NCI-H345 treated with DMSO at 0.1 percent for 48 hours (cell line): Measurements from ENCODE around the gene HOXC11.

Experiments
- DNase-seq: peaks from one replicate; lab custom pipeline; 2025; ENCODE audit not compliant: unreplicated experiment; lab: John Stamatoyannopoulos, UW

Gene HOXC11

GRCh38 chr12:54007538-54008259 is 34.8 kb downstream of the HOXC11 start:
- no peak for DNase-seq

DNA sequence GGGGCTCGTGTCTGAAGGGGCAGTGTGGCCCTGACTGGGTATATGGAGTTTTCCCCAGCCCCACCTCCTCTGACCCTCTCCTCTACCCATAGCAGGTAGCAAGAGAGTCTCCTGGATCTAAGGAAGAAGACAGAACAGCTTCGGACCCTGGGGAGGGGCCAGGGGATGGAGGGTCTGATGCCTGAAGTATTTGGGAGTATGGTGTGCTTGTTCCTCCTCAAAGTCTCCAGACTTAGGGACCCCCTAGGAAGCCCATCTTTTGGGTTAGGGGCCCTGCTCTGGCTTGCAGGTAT is 35.3 kb downstream of the HOXC11 start:
- DNase-seq = no peak

DNA sequence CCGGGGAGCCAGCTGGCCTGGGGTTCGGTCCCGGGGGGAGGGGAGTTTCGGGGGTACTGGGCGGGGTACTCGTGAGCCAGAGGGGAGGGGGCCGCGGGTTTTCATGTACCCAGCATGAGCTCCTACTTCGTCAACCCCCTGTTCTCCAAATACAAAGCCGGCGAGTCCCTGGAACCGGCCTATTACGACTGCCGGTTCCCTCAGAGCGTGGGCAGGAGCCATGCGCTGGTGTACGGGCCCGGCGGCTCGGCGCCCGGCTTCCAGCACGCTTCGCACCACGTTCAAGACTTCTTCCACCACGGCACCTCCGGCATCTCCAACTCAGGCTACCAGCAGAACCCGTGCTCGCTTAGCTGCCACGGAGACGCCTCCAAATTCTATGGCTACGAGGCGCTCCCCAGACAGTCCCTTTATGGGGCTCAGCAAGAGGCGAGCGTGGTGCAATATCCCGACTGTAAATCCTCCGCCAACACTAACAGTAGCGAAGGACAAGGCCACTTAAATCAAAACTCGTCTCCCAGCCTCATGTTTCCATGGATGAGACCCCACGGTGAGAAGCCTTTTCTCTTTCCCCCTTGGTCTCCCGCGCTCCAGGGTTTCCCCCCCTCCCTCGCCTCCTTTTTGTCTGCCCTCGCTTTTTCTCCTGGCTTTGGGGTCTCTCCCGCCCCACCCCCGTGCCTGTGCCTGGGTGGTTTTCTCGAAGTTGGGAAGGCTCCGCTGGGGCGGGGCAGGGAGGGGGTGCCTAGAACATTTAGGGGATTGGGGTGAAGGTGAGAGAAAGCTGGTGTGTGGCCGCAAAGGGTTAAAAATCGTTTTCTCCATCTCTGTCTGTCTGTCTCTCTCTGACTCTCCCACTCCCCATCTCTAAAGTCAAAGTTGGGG is 36.5 kb downstream of the HOXC11 start:
- no peak for DNase-seq

- DNase-seq = no peak
Observed at GRCh38 chr12:54010053-54010971, 37.4 kb downstream of the HOXC11 start.

DNA sequence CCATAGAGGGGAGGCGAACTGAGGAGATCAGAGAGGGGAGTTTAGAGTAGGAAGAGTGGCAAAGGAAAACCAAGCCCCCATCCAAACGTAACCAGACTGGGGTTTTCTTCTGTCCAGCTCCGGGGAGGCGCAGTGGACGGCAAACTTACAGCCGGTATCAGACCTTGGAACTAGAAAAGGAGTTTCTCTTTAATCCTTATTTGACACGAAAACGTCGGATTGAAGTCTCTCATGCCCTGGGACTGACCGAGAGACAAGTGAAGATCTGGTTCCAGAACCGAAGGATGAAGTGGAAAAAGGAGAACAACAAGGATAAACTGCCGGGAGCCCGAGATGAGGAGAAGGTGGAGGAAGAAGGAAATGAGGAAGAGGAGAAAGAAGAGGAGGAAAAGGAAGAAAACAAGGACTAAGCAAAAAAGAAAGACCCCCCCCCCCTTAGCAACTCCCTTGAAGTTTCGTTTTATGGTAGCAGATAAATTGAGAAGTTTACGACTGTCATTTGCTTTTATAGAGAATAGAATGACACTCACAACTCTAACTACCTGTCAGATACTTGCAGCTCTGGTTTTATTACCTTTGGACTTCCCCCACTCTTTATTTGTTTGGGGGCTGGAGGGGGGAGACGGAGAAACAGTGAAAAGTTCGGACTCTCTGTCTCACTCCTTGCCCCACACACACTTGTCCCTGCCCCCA is 38.2 kb downstream of the HOXC11 start:
- DNase-seq = no peak

- no peak for DNase-seq
Observed at GRCh38 chr12:54011665-54012532, 39.0 kb downstream of the HOXC11 start.

DNA sequence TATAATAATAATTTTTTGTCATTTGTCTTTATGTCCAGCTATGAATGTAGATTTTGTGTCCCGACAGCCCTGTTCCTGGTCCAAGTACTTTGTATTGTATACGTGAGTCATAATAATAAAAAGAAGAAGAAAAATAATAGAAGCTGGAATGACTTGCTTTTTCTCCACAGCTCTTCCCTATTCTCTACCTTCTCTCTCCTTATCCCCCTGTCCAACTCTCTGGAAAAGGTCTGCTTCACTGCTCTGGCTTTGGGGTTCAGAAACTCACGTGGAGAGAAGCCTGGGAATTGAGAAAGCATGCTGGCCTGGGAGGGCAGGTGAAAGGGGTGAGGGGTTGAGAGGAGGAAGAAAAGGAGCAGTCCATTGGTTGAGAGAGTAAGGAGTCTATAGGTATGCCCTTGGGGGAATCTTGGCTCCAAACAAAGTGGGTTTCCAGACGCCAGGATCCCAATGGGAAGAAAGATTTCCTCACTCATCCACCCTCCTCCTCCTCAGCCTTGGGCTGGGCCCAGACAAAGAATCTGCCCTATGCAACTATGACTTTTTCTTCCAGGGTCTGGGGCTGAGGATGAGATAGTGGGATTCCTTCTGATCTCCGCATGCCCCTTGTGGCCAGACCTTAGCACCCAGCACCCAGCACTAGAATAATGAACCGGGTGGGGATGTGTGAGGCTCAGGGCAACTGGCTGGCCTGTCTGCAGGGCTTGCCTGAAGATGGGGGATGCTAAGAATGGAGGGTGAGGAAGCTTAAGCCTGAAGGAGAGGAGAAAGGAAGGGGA is 39.9 kb downstream of the HOXC11 start:
- DNase-seq = no peak

- no peak for DNase-seq
Observed at GRCh38 chr12:54014377-54015017, 41.6 kb downstream of the HOXC11 start.

DNA sequence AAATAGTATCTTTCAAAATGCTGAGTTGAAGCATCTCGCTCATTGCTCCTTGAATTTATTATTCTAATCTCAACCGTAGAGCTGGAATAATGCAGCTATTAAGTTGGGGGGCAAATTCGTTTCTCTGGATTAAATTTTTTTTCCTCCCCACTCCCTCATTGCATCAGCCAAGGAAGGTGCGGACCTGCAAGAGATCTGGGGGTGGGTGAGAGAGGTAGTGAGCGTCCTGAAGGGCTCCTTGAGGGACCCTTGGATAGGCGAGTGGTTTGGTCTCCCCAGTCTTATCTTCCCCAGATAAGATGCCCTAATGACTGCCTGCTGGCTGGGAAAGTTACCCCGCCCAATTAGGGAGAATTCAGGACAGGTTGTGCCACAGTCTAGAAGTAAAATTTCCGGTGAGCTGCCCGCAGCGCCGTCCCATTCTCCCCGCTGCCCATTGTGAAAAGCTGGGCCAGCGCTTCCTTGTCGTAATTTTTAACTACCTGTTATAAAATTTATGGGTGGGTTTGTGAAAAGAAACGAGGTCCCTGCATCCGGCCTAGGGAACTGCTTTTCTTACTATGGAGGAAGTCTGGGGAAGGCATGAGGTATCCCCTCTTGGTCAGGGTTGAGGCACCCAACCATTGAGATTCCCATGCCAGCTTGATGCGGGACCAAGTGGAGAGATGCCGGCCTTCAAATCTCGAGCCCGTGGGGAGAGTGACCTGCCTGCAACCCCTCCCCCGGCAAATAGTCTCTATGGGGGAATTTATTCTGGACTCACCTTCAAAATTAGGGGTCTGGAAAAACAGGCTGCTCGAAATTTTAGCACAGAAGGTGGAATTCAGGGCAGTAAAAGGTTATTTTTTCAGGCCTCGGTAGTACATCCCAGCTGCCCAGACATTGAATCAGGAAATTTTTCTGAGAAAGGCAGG is 42.3 kb downstream of the HOXC11 start:
- DNase-seq = no peak

DNA sequence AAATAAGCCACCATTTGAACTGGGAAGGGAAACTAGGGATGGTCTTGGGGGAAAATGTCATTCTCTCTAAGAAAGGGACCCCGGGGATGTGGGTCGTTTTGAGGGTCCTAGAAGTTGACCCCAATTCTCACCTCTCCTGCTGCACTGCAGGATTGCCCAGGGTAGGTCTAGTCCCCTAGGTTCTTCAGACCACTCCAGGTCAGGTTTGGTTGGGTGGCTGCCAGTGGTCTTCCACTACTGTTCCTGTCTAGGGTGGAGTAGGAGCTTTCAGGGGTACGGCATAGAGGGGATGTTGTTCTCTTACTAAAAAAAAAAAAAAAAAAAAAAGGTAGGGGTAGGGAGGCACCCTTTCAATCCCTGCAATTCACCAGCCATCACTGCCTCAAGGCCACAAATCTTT is 43.1 kb downstream of the HOXC11 start:
- DNase-seq = no peak

DNA sequence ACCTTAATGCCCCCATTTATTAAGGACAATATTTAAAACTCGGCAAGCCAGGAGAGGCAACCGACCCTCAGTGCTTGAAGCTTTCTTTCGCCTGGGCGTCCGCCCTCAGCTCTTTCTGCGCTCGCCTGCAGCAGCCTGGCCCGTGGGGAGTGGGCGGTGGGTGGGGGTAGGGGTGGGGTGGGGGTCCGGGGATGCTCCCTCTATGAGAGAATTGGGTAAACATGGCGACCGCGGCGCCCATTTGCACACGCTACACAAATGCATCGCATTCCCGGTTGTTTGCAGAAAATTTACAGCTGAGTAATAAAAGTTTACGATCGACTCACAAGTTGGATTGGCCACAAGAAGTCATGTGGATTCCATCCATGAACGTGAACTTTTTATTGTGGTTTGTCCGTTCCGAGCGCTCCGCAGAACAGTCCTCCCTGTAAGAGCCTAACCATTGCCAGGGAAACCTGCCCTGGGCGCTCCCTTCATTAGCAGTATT is 43.6 kb downstream of the HOXC11 start:
- no peak for DNase-seq

- no peak for DNase-seq
Observed at GRCh38 chr12:54017027-54017788, 44.3 kb downstream of the HOXC11 start.

DNA sequence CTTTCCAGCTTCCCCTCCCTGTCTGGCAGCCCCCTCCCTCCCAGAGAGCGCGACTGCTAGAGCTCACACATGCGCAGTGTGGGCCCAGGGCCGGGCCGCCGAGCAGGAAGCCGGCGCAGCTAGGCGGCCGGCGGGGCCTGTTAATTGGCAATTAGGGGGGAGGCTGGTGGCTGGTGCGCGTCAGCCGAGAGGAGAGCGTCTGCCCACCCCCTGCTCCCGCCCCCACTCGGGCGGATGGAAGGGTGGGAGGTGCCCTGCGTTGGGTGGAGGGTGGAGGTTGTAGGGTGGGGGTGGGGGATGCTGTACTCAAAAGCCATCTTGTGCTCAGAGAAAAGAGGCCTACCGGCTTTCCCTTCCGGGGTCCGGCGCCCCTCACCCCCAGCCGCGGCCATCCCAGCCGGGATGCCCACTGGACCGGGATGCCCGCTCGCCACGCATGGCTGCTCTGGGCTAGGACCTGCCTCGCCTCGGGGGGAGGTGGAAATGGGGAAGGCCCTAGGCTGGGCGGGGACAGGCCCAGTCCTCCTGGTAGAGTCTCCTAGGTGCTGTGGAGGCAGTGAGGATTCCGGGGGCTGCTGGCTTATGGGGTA is 45.0 kb downstream of the HOXC11 start:
- DNase-seq = peak; percentile 53

DNA sequence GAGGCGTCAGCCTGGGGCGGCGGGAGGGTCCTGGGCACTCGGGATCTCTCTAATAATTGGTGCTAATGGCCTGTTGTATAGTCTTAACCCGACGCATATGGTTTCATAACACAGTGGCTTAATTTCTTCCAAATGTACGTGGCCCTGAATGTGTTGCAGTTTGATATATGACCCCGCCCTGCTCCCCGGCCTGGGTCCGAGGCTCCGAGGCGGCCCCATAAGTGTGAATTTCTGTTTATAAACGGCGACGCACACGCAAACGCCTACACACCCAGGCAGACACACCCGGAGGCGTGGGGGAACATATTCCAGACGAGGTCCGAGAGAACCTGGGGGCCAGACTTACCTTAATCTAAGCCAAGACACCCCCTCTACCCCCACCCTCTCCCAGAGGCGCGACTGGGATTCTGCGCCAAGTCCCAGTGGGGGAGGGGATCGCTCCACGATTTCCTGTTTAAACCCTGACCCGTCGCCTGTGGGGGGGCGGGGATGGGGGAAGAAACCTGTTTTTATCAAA is 45.6 kb downstream of the HOXC11 start:
- DNase-seq = no peak

GRCh38 chr12:54019091-54019811 is 46.3 kb downstream of the HOXC11 start:
- no peak for DNase-seq
